Effector memory CD8-positive, alpha-beta T cell (primary cell): Measurements from ENCODE around the gene CTSF.
"Not testable (repeated sequence)": the region's sequence is repeated elsewhere in the genome, so short reads cannot be mapped to it uniquely, and the experiment has no call there.

Experiments used
- ATAC-seq: fragments of 150-1000 bp; cut with Tn5 transposase; replicated peaks from 2 replicates; pipeline ENCODE4 v1.10.0; 2021; ENCODE audit warnings: mild to moderate bottlenecking, moderate library complexity
- DNase-seq, 3 experiments: peaks; one replicate each; pipeline ENCODE4 v3.0.0; 2021
- H3K27ac Mint-ChIP-seq, 2 donors: one replicate each; pipeline ENCODE4 v1.8.0; 2022; ENCODE audit warnings: mild to moderate bottlenecking in 2 of 2, mixed read lengths in 2 of 2, moderate library complexity in 2 of 2
- H3K27me3 Mint-ChIP-seq, 2 donors: one replicate each; pipeline ENCODE4 v1.8.0; 2022; ENCODE audit warnings: mixed read lengths in 2 of 2
- H3K36me3 Mint-ChIP-seq: one replicate; pipeline ENCODE4 v1.8.0; 2022; ENCODE audit warnings: mild to moderate bottlenecking, moderate library complexity, mixed read lengths; ENCODE audit not compliant: insufficient read depth
- H3K4me1 Mint-ChIP-seq, 2 donors: one replicate each; pipeline ENCODE4 v1.8.0; 2022; ENCODE audit warnings: low read depth in 2 of 2, mixed read lengths in 2 of 2
- H3K4me3 Mint-ChIP-seq, 2 donors: one replicate each; pipeline ENCODE4 v1.8.0; 2022; ENCODE audit warnings: mild to moderate bottlenecking in 2 of 2, mixed read lengths in 2 of 2, moderate library complexity in 2 of 2
- H3K9me3 Mint-ChIP-seq, 2 donors: one replicate each; pipeline ENCODE4 v1.8.0; 2022; ENCODE audit warnings: mixed read lengths in 2 of 2

CTSF gene

GRCh38 chr11:66546368-66546965, 21.9 kb downstream of the CTSF start, which contains the start of gene ACTN3:
Gene ACTN3, plus strand, starts transcription at chr11:66546903. Its CDS starts 35 bp downstream, at chr11:66546938.
- no peak for ATAC-seq
- Mint-ChIP-seq H3K36me3 (peaks cover 3% of the 10 kb centered on the region), H3K27ac (peak within 1 kb of the TSS; percentile 86 to 93), H3K27me3 (no peaks in the 10 kb centered on the region), H3K9me3 (no peaks in the 10 kb centered on the region), H3K4me3 (peak within 1 kb of the TSS; percentile 89 to 94), H3K4me1 (peaks cover 33 to 38% of the 10 kb centered on the region in 2 donors)
- DNase-seq, result no peak

GRCh38 chr11:66545701-66546367, 22.6 kb downstream of the CTSF start, which contains the start of gene ZDHHC24:
Gene ZDHHC24, minus strand, starts transcription at chr11:66546048. Its CDS starts 45 bp downstream, at chr11:66546003.
- Mint-ChIP-seq H3K27me3 (no peaks in the 10 kb centered on the region), H3K4me3 (peak within 1 kb of the TSS; percentile 89 to 94), H3K9me3 (no peaks in the 10 kb centered on the region), H3K4me1 (peaks cover 35 to 40% of the 10 kb centered on the region in 2 donors), H3K36me3 (peaks cover 8% of the 10 kb centered on the region), H3K27ac (peak within 1 kb of the TSS; percentile 86 to 93)
- ATAC-seq, result peak; percentile 79
- peak; percentile 83 to 87 (median 86) for DNase-seq

- H3K27ac Mint-ChIP-seq, result peak overlapping the region; percentile 86 to 93
These were observed 23.5 kb downstream of the CTSF start for GRCh38 chr11:66544952-66545351.

GRCh38 chr11:66543263-66544107, 24.9 kb downstream of the CTSF start:
- Mint-ChIP-seq H3K4me1 (peaks cover 35 to 40% of the 10 kb centered on the region in 2 donors), H3K4me3 (peak overlapping the region; percentile 89 to 94), H3K36me3 (peaks cover 17% of the 10 kb centered on the region), H3K27ac (peak overlapping the region; percentile 86 to 93), H3K9me3 (no peaks in the 10 kb centered on the region), H3K27me3 (no peaks in the 10 kb centered on the region)
- DNase-seq (peak; percentile 68 to 75 (median 73)), ATAC-seq (peak; percentile 78)

More at GRCh38 chr11:66544952-66545351, 23.5 kb downstream of the CTSF start:
- H3K9me3 Mint-ChIP-seq, ATAC-seq, DNase-seq, H3K27me3 Mint-ChIP-seq: not testable (repeated sequence)
- H3K36me3 Mint-ChIP-seq, result peaks cover 13% of the 10 kb centered on the region
- peak overlapping the region; percentile 89 to 94 for H3K4me3 Mint-ChIP-seq
- H3K4me1 Mint-ChIP-seq, result peaks cover 35 to 40% of the 10 kb centered on the region in 2 donors

- H3K27me3 Mint-ChIP-seq, result no peaks in the 10 kb centered on the region
- H3K27ac Mint-ChIP-seq, result peak overlapping the region; percentile 86 to 93
- no peak for DNase-seq
- ATAC-seq, result no peak
- H3K4me3 Mint-ChIP-seq, result peak overlapping the region; percentile 38 to 94
- peaks cover 23% of the 10 kb centered on the region for H3K36me3 Mint-ChIP-seq
- H3K9me3 Mint-ChIP-seq, result no peaks in the 10 kb centered on the region
- H3K4me1 Mint-ChIP-seq, result peaks cover 35 to 40% of the 10 kb centered on the region in 2 donors
These were observed 26.0 kb downstream of the CTSF start for GRCh38 chr11:66542362-66542761.

GRCh38 chr11:66541892-66542291, 26.5 kb downstream of the CTSF start:
- ATAC-seq (no peak), DNase-seq (no peak)
- Mint-ChIP-seq H3K9me3 (no peaks in the 10 kb centered on the region), H3K4me3 (peak overlapping the region; percentile 38 to 94), H3K27me3 (no peaks in the 10 kb centered on the region), H3K27ac (peak overlapping the region in 1 of 2 donors; percentile 86), H3K4me1 (peaks cover 35 to 40% of the 10 kb centered on the region in 2 donors), H3K36me3 (peaks cover 28% of the 10 kb centered on the region)

GRCh38 chr11:66540598-66540997, 27.8 kb downstream of the CTSF start:
- not testable (repeated sequence) for H3K9me3 Mint-ChIP-seq, DNase-seq, H3K4me3 Mint-ChIP-seq, H3K27me3 Mint-ChIP-seq, ATAC-seq
- peaks cover 36% of the 10 kb centered on the region for H3K36me3 Mint-ChIP-seq
- H3K4me1 Mint-ChIP-seq, result peaks cover 32 to 38% of the 10 kb centered on the region in 2 donors
- peak overlapping the region; percentile 80 to 86 for H3K27ac Mint-ChIP-seq

- Mint-ChIP-seq H3K27ac (no peak overlapping the region), H3K27me3 (no peaks in the 10 kb centered on the region), H3K9me3 (no peaks in the 10 kb centered on the region), H3K4me1 (peaks cover 31 to 38% of the 10 kb centered on the region in 2 donors), H3K4me3 (no peak overlapping the region), H3K36me3 (peaks cover 40% of the 10 kb centered on the region)
- DNase-seq (no peak), ATAC-seq (no peak)
These were observed 28.6 kb downstream of the CTSF start for GRCh38 chr11:66539870-66540213.

GRCh38 chr11:66539170-66539869, 29.1 kb downstream of the CTSF start:
- peaks cover 44% of the 10 kb centered on the region for H3K36me3 Mint-ChIP-seq
- ATAC-seq, result no peak
- peak overlapping the region in 1 of 2 donors; percentile 38 for H3K27ac Mint-ChIP-seq

GRCh38 chr11:66532784-66533183, 35.6 kb downstream of the CTSF start:
- no peak overlapping the region for H3K4me3 Mint-ChIP-seq
- peaks cover 16 to 23% of the 10 kb centered on the region in 2 donors for H3K4me1 Mint-ChIP-seq
- no peak for DNase-seq
- H3K9me3 Mint-ChIP-seq, result no peaks in the 10 kb centered on the region
- H3K36me3 Mint-ChIP-seq, result peaks cover 36% of the 10 kb centered on the region
- no peak for ATAC-seq
- peak overlapping the region; percentile 75 to 89 for H3K27ac Mint-ChIP-seq
- no peaks in the 10 kb centered on the region for H3K27me3 Mint-ChIP-seq

More at GRCh38 chr11:66539170-66539869, 29.1 kb downstream of the CTSF start:
- Mint-ChIP-seq H3K4me1 (peaks cover 29 to 36% of the 10 kb centered on the region in 2 donors), H3K27me3 (no peaks in the 10 kb centered on the region), H3K9me3 (no peaks in the 10 kb centered on the region), H3K4me3 (no peak overlapping the region)
- no peak for DNase-seq

- Mint-ChIP-seq H3K36me3 (peaks cover 30% of the 10 kb centered on the region), H3K27me3 (no peaks in the 10 kb centered on the region), H3K9me3 (no peaks in the 10 kb centered on the region), H3K4me1 (peaks cover 16 to 23% of the 10 kb centered on the region in 2 donors), H3K27ac (peak overlapping the region in 1 of 2 donors; percentile 75), H3K4me3 (no peak overlapping the region)
- DNase-seq (no peak), ATAC-seq (no peak)
These were observed 36.6 kb downstream of the CTSF start for GRCh38 chr11:66531841-66532240.

- Mint-ChIP-seq H3K36me3 (peaks cover 28% of the 10 kb centered on the region), H3K27ac (peak overlapping the region; percentile 10 to 78), H3K4me3 (no peak overlapping the region), H3K27me3 (no peaks in the 10 kb centered on the region), H3K4me1 (peaks cover 16 to 23% of the 10 kb centered on the region in 2 donors), H3K9me3 (no peaks in the 10 kb centered on the region)
- no peak for DNase-seq
- no peak for ATAC-seq
These were observed 37.3 kb downstream of the CTSF start for GRCh38 chr11:66530927-66531709.
